ENCODE data around the gene SFXN5.

- TF ChIP-seq CTCF (IDR thresholded peaks at IDR 0.05) (no peak), POLR2A (IDR thresholded peaks at IDR 0.05) (no peak)
These were observed 50.7 kb downstream of the SFXN5 start for GRCh38 chr2:73020657-73021370.
